Naive thymus-derived CD8-positive, alpha-beta T cell (primary cell): Measurements from ENCODE around the gene SLC17A7. TPM values are rescaled to one million over a fixed set of nuclear protein-coding genes. Genes with fewer than 3 reads are reported as not detected.

Experiments used
- ATAC-seq, 2 donors: fragments of 150-1000 bp; cut with Tn5 transposase in 1 of 2; sonication (Bioruptor Pico), chemical (Tn5 transposase) in 1 of 2; 1 replicate in 1 of 2; 2 replicates in 1 of 2; pipeline ENCODE4 v1.10.0; 2021; ENCODE audit warnings: mild to moderate bottlenecking in 2 of 2, moderate library complexity in 2 of 2
- POLR2A ChIA-PET: fragments of 350-600 bp; sonication (Branson Sonifier 250); formaldehyde crosslinking; loops from one replicate; lab custom pipeline; 2021; ENCODE audit warnings: antibody characterized with exemption; lab: Charles Lee
- DNase-seq, 10 donors: peaks; one replicate each; pipeline versions ENCODE4 v3.0.0 to v3.0.0-alpha.2; 2020 to 2022
- H3K27ac Mint-ChIP-seq, 10 donors: one replicate each; pipeline ENCODE4 v1.8.0; 2020 to 2022; ENCODE audit warnings: mild to moderate bottlenecking in 10 of 10, mixed read lengths in 10 of 10, moderate library complexity in 4 of 10, inconsistent platforms in 1 of 10
- H3K27me3 Mint-ChIP-seq, 5 donors: one replicate each; pipeline ENCODE4 v1.8.0; 2021 to 2022; ENCODE audit warnings: mixed read lengths in 5 of 5
- H3K36me3 Mint-ChIP-seq, 3 donors: one replicate each; pipeline ENCODE4 v1.8.0; 2020 to 2022; ENCODE audit warnings: mixed read lengths in 3 of 3, mild to moderate bottlenecking in 2 of 3, inconsistent platforms in 1 of 3
- H3K4me1 Mint-ChIP-seq, 4 donors: one replicate each; pipeline ENCODE4 v1.8.0; 2021 to 2022; ENCODE audit warnings: mixed read lengths in 4 of 4
- H3K4me3 Mint-ChIP-seq, 10 donors: one replicate each; pipeline ENCODE4 v1.8.0; 2020 to 2022; ENCODE audit warnings: mild to moderate bottlenecking in 10 of 10, mixed read lengths in 10 of 10, moderate library complexity in 6 of 10, inconsistent platforms in 1 of 10
- H3K9me3 Mint-ChIP-seq, 9 donors: one replicate each; pipeline ENCODE4 v1.8.0; 2020 to 2022; ENCODE audit warnings: mixed read lengths in 9 of 9, mild to moderate bottlenecking in 3 of 9, inconsistent platforms in 1 of 9, moderate library complexity in 1 of 9
- polyA plus RNA-seq, 3 donors: library from polyadenylated mRNA; unstranded; fragments of 300-500 nt; fragmentation: Illumina TruSeq; gene quantifications; one replicate each; pipeline ENCODE4 v1.2.3, GENCODE V29; 2021
- total RNA-seq, 8 experiments: library from RNA in 2 of 8; stranded (reverse) in 2 of 8; gene quantifications; one replicate each; pipeline ENCODE4 v1.2.3 and lab custom pipeline; 2021 to 2026

The SLC17A7 gene
- total and polyA plus RNA-seq, 5 experiments from 2014 or later: 0.27 to 0.73 TPM; not detected in 3

GRCh38 chr19:49400029-49400428 lies 41.3 kb downstream of the SLC17A7 start:
- DNase-seq (no peak), ATAC-seq (no peak)
- H3K36me3 Mint-ChIP-seq: no peaks in the 10 kb centered on the region
- no peak overlapping the region for H3K4me3 Mint-ChIP-seq
- H3K27me3 Mint-ChIP-seq: no peaks in the 10 kb centered on the region
- peaks cover 25 to 36% (median 30%) of the 10 kb centered on the region in 4 donors for H3K4me1 Mint-ChIP-seq
- no peak overlapping the region for H3K27ac Mint-ChIP-seq
- POLR2A ChIA-PET: interaction anchor here (0.7 kb wide), 2 partner anchors 9 to 160 kb away, joined by 3 to 5 read pairs; no protein-coding TSS in a partner anchor
- H3K9me3 Mint-ChIP-seq: no peaks in the 10 kb centered on the region

DNA sequence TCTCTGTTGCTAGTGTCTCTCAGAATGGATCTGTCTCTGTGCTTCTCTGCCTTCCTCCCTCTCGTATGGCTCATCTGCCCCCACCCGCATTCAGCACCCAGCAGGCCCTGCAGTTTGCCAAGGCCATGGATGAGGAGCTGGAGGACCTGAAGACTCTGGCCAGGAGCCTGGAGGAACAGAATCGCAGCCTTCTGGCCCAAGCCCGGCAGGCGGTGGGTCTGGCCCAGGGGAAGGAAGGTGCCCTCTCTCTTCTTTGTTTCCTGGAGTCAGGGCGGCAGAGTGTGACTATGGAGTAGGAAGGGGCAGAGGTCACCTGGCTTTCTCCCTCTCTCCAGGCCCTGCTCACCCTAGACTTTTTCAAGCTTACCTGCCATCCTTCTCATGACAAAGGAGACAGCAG lies 42.4 kb downstream of the SLC17A7 start:
- H3K27ac Mint-ChIP-seq: peak overlapping the region in 8 of 10 donors; percentile 1 to 80 (median 66)
- no peaks in the 10 kb centered on the region for H3K27me3 Mint-ChIP-seq
- no peaks in the 10 kb centered on the region for H3K36me3 Mint-ChIP-seq
- no peak for ATAC-seq
- peak overlapping the region in 6 of 10 donors; percentile 5 to 77 (median 40) for H3K4me3 Mint-ChIP-seq
- peaks cover 22 to 36% (median 27%) of the 10 kb centered on the region in 4 donors for H3K4me1 Mint-ChIP-seq
- H3K9me3 Mint-ChIP-seq: no peaks in the 10 kb centered on the region
- DNase-seq: no peak
- POLR2A ChIA-PET: no interaction called here

DNA sequence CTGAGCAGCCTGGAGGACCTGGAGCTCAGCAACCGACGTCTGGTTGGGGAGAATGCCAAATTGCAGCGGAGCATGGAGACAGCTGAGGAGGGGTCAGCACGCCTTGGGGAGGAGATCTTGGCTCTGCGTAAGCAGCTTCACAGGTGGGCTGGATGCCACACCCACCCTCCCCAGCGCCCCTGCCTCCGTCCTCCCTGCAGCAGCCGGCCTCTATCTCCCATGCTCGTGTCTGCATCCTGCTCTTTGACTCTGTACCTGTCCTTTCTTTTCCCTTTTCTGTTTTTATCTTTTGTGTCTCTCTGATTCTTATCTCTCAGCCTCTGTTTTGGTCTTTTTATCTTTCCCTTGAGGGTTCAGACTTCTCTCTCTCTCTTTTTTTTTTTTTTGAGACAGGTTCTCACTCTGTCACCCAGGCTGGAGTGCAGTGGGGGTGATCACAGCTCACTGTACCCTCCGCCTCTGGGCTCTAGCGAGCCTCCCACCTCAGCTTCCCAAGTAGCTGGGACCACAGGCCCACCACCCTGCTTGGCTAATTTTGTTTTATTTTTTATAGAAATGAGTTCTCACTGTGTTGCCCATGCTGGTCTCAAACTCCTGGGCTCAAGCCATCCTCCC lies 43.2 kb downstream of the SLC17A7 start:
- peak overlapping the region in 9 of 10 donors; percentile 23 to 80 (median 59) for H3K27ac Mint-ChIP-seq
- H3K9me3 Mint-ChIP-seq: no peaks in the 10 kb centered on the region

DNA sequence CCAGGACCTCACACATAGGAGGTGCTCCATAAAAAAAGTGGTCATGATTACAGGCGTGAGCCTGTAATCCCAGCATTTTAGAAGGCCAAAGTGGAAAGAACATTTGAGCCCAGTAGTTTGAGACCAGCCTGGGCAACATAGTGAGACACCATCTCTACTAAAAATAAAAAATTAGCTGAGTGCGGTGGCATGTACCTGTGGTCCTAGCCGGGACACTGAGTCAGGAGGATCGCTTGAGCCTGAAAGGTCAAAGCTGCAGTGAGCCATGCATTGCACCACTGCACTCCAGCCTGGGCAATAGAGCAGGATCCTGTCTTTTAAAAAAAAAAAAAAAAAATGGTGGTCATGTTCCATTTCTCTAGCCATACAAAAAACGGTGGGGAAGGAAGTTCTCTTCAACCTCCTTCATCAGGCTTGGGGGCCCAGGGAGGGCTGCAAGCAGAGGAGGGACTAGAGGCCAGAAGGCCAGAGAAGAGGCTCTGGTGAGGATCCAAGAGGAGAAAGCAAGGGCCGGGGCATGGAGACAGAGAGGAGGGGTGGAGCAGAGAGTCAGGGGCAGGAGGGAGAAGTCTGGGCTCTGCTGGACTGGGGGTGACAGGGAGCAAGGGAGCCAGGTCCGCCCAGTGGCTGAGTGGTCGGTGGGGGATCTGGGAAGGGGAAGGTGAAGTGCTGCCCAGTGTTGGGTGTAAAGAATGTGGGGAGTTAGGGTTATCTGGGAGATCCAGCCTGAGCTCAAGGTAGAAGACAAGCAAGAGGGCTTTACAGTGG lies 44.4 kb downstream of the SLC17A7 start:
- Mint-ChIP-seq H3K9me3 (no peaks in the 10 kb centered on the region), H3K4me3 (peak overlapping the region in 2 of 10 donors; percentile 14 to 36), H3K36me3 (no peaks in the 10 kb centered on the region), H3K27me3 (peaks cover 0 to 3% (median 0%) of the 10 kb centered on the region in 5 donors), H3K4me1 (peaks cover 20 to 32% (median 22%) of the 10 kb centered on the region in 4 donors), H3K27ac (peak overlapping the region in 4 of 10 donors; percentile 28 to 50 (median 40))
- no peak for DNase-seq
- POLR2A ChIA-PET: interaction anchor here (0.6 to 1.2 kb wide), 4 partner anchors 23 to 184 kb away, joined by 3 to 8 read pairs (median 4); partner anchors contain the start of gene PIH1D1
- no peak for ATAC-seq

More for the DNA sequence above, 43.2 kb downstream of the SLC17A7 start:
- no peaks in the 10 kb centered on the region for H3K27me3 Mint-ChIP-seq
- DNase-seq (no peak), ATAC-seq (peak; percentile 65 to 66)
- H3K4me1 Mint-ChIP-seq: peaks cover 17 to 28% (median 20%) of the 10 kb centered on the region in 4 donors
- POLR2A ChIA-PET: interaction anchor here (0.7 kb wide), 1 partner anchor 11 kb away, joined by 3 read pairs; no protein-coding TSS in a partner anchor
- peak overlapping the region in 8 of 10 donors; percentile 5 to 77 (median 54) for H3K4me3 Mint-ChIP-seq
- no peaks in the 10 kb centered on the region for H3K36me3 Mint-ChIP-seq

DNA sequence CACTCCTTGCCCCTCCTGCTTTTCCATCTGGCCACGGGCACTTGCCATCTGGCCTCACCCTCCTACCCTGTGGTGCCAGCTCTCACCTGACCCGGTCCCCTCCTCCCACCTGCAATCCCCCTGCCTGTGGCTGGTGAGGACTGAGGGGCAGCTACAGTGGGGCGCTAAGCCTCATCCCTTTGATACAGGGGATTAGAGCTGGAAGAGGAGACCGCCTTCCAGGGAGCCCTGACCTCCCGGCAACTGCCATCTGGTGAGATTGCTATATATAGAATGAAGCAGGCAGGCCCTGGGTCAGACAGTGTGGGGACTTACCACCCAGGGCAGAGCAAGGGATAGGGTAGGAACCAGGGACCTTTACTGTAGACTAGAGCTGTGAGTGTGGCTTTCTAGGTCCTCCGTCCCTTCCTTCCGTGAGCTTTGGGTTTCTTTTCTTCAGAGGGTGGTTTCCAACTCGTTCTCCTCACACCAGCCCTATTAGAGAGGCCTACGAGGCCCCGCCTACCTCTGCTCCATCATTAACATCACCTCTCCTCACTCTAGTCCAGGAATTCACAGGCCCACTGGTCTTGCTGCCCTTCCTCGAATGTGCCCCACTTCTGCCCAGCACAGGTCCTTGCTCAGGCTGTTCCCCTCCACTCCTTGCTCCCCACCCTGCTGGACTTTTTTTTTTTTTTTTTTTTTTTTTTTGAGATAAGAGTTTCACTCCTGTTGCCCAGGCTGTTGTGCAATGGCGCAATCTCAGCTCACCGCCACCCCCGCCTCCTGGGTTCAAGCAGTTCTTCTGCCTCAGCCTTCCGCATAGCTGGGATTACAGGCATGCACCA lies 45.5 kb downstream of the SLC17A7 start:
- no peak for ATAC-seq
- POLR2A ChIA-PET: interaction anchor here (1.2 to 2.4 kb wide), 2 partner anchors 56 to 74 kb away, joined by 8 to 9 read pairs; partner anchors contain the start of gene PIH1D1
- H3K4me3 Mint-ChIP-seq: peak overlapping the region in 1 of 10 donors; percentile 14

DNA sequence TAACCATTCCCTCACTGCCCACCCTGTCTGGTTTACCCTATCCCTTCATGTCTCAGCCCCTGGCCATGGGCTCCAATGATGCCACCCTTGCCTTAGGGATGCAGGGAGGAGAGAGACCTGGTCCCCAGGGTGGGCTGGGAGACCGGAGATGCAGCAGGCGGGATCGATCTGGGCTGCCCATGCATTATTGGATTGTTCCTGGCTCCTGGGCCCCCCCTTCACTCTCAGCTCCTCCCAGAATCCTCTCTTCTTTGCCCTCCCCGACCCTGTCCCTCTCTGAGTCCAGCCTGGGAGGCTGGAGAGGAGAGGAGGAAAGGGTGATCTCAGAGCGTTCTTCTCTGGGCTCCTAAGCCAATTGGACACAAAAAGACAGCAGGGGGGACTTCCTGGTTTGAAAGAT lies 47.4 kb downstream of the SLC17A7 start:
- no peak for DNase-seq
- H3K36me3 Mint-ChIP-seq: no peaks in the 10 kb centered on the region
- no peak overlapping the region for H3K4me3 Mint-ChIP-seq
- H3K27ac Mint-ChIP-seq: no peak overlapping the region
- ATAC-seq: no peak
- POLR2A ChIA-PET: interaction anchor here (0.6 to 2.4 kb wide), 5 partner anchors 14 to 76 kb away, joined by 3 to 9 read pairs (median 4); no protein-coding TSS in a partner anchor
- peaks cover 18 to 30% (median 26%) of the 10 kb centered on the region in 4 donors for H3K4me1 Mint-ChIP-seq
- H3K9me3 Mint-ChIP-seq: no peaks in the 10 kb centered on the region
- H3K27me3 Mint-ChIP-seq: peaks cover 0 to 4% (median 0%) of the 10 kb centered on the region in 5 donors

More for the DNA sequence above, 45.5 kb downstream of the SLC17A7 start:
- Mint-ChIP-seq H3K4me1 (peaks cover 22 to 35% (median 27%) of the 10 kb centered on the region in 4 donors), H3K27me3 (peaks cover 0 to 4% (median 0%) of the 10 kb centered on the region in 5 donors), H3K36me3 (no peaks in the 10 kb centered on the region), H3K9me3 (no peaks in the 10 kb centered on the region), H3K27ac (peak overlapping the region in 2 of 10 donors; percentile 15 to 38)
- DNase-seq: no peak

DNA sequence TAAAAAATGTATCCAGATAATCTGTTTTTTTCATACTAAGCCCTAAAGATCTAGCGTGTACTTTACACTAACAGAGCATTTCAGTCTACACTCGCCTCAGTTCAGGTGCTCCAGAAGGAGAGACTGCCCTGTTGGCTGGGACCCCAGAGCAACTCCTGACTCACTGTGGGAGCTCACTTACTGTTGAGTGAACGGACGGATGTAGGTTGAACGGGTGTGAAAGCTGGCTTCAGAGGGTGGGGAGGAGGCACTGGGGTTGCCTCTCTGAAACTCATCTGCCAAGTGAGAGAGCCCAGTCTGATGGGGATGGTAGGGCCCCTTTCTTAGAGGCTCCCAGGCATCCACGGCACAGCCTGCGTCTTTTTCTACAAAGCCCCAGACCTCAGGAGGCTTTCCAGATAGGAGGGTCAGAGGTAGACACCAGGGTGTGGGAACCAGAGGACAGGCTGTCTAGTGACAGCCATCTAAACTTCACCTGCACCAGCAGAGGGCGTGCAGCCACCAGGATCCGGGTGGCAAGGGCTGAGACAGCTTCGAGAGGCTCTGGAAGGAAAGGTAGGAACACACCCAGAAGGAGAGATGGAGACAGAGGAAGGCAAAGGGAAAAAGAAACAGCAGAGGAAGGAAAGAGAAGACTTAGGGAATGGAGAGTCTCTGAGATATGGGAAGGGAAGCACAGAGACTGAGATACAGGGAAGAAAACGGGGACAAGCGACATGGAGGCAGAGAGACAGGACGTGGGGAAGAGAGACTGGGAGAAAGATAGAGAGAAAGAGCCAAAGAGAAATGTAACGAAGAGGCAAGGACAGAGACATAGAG lies 49.5 kb downstream of the SLC17A7 start:
- POLR2A ChIA-PET: interaction anchor here (1.0 to 2.0 kb wide), 6 partner anchors 49 to 84 kb away, joined by 3 to 17 read pairs (median 5); partner anchors contain the start of genes FLT3LG and SLC17A7
- Mint-ChIP-seq H3K4me3 (no peak overlapping the region), H3K4me1 (peaks cover 9 to 24% (median 17%) of the 10 kb centered on the region in 4 donors), H3K27ac (peak overlapping the region in 7 of 10 donors; percentile 4 to 87 (median 72)), H3K36me3 (no peaks in the 10 kb centered on the region), H3K9me3 (no peaks in the 10 kb centered on the region), H3K27me3 (peaks cover 0 to 4% (median 0%) of the 10 kb centered on the region in 5 donors)
- ATAC-seq (peak; percentile 86 to 87), DNase-seq (peak; percentile 65 to 89 (median 76))

- POLR2A ChIA-PET: interaction anchor here (1.0 to 2.0 kb wide), 5 partner anchors 51 to 83 kb away, joined by 5 to 17 read pairs (median 5); partner anchors contain the start of gene FLT3LG
- peaks cover 0 to 4% (median 0%) of the 10 kb centered on the region in 5 donors for H3K27me3 Mint-ChIP-seq
- ATAC-seq (no peak), DNase-seq (no peak)
- H3K4me1 Mint-ChIP-seq: peaks cover 9 to 23% (median 15%) of the 10 kb centered on the region in 4 donors
- peak overlapping the region in 1 of 10 donors; percentile 5 for H3K4me3 Mint-ChIP-seq
- H3K27ac Mint-ChIP-seq: peak overlapping the region in 2 of 10 donors; percentile 5 to 19
- H3K9me3 Mint-ChIP-seq: no peaks in the 10 kb centered on the region
- H3K36me3 Mint-ChIP-seq: no peaks in the 10 kb centered on the region
These were observed 50.4 kb downstream of the SLC17A7 start for GRCh38 chr19:49390929-49391359.

- Mint-ChIP-seq H3K4me3 (no peak overlapping the region), H3K27ac (peak overlapping the region in 2 of 10 donors; percentile 70 to 73), H3K36me3 (no peaks in the 10 kb centered on the region), H3K27me3 (peaks cover 0 to 4% (median 0%) of the 10 kb centered on the region in 5 donors), H3K9me3 (no peaks in the 10 kb centered on the region), H3K4me1 (peaks cover 8 to 22% (median 15%) of the 10 kb centered on the region in 4 donors)
- POLR2A ChIA-PET: interaction anchor here (0.8 to 1.6 kb wide), 5 partner anchors 52 to 84 kb away, joined by 3 to 6 read pairs (median 5); partner anchors contain the start of gene FLT3LG
- DNase-seq (no peak), ATAC-seq (no peak)
These were observed 51.0 kb downstream of the SLC17A7 start for GRCh38 chr19:49390131-49390928.

DNA sequence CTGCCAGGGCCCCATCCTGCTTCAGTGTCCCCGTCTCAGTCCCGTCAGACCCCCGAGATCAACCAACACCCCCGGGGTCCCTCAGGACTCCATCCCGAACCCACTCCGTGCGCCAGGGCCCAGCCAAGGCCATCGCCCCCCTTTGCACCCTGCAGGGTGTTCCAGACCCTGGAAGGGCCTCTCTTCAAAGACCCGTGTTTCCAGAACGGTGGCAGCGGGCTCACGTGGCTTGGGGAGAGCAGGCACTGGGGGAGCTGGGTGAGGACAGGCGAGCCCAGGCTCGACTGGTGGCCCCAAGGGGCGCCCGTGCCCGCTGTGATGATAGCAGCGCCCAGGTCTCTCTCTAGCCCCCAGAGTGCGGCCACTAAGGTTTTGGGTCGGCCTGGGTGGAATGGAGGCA lies 51.9 kb downstream of the SLC17A7 start:
- Mint-ChIP-seq H3K4me1 (peaks cover 8 to 22% (median 15%) of the 10 kb centered on the region in 4 donors), H3K27me3 (peaks cover 0 to 4% (median 0%) of the 10 kb centered on the region in 5 donors), H3K36me3 (no peaks in the 10 kb centered on the region), H3K9me3 (no peaks in the 10 kb centered on the region), H3K4me3 (peak overlapping the region in 1 of 10 donors; percentile 8), H3K27ac (peak overlapping the region in 1 of 10 donors; percentile 70)
- no peak for DNase-seq
- POLR2A ChIA-PET: interaction anchor here (0.5 to 1.7 kb wide), 5 partner anchors 62 to 84 kb away, joined by 3 to 6 read pairs (median 3); partner anchors contain the start of genes FLT3LG and PIH1D1
- no peak for ATAC-seq
